Measurements from ENCODE around the gene AQP5. TPM values are rescaled to one million over a fixed set of nuclear protein-coding genes. Genes with fewer than 3 reads are reported as not detected.

The AQP5 gene
- total and polyA plus RNA-seq, 2 of the 8 experiments (the other 6 are each of a cell fraction or from before 2014, with no cell fraction given) = 2.5 to 3.2 TPM

- Histone ChIP-seq H2BK5ac (ENCODE audit: low read depth, low read length) (no peak overlapping the region), H3K4me3 (ENCODE audit: extremely low read depth in 1 of 4, insufficient read depth in 2 of 4, low read depth in 3 of 4, low read length in 4 of 4) (peak overlapping the region in 1 of 4 experiments; percentile 53; a peak in 2 of 8 replicates), H2BK15ac (ENCODE audit: low read length) (no peak overlapping the region), H3K9me3 (ENCODE audit: insufficient read depth in 2 of 2, low read depth in 1 of 2, low read length in 1 of 2) (no peaks in the 10 kb centered on the region), H3K27me3 (replicated peaks in 1 of 4; ENCODE audit: control insufficient read depth in 3 of 4, extremely low read depth in 1 of 4, insufficient read depth in 3 of 4, low read length in 3 of 4) (peaks cover 0 to 44% (median 24%) of the 10 kb centered on the region in 4 experiments; a peak in 6 of 7 replicates), H2AK5ac (ENCODE audit: low read depth, low read length) (no peak overlapping the region), H3K4me2 (ENCODE audit: insufficient read depth in 1 of 2, low read depth in 2 of 2, low read length in 2 of 2) (peak overlapping the region in 1 of 2 experiments; percentile 81; a peak in 3 of 4 replicates), H3K23ac (ENCODE audit: insufficient read length) (no peak overlapping the region), H3K9ac (replicated peaks in 1 of 4; ENCODE audit: extremely low read depth in 1 of 4, low read depth in 3 of 4, low read length in 3 of 4) (no peak overlapping the region), H2BK20ac (ENCODE audit: low read length) (no peak overlapping the region), H4K20me1 (replicated peaks in 1 of 2; ENCODE audit: control insufficient read depth in 1 of 2, insufficient read depth in 2 of 2, low read length in 2 of 2) (no peaks in the 10 kb centered on the region), H3K36me3 (ENCODE audit: control insufficient read depth in 2 of 4, insufficient read depth in 4 of 4, low read length in 3 of 4) (no peaks in the 10 kb centered on the region), H2AFZ (ENCODE audit: low read length) (no peak overlapping the region), H3K79me1 (ENCODE audit: low read depth, low read length) (no peaks in the 10 kb centered on the region), H3K4ac (replicated peaks; ENCODE audit: insufficient read length, low read depth, low read length) (no peak overlapping the region), H4K5ac (ENCODE audit: insufficient read length, low read depth, low read length) (no peak overlapping the region), H3K4me1 (replicated peaks in 1 of 4; ENCODE audit: control insufficient read depth in 3 of 4, insufficient read depth in 4 of 4, low read length in 3 of 4) (peaks cover 0 to 8% (median 3%) of the 10 kb centered on the region in 4 experiments; a peak in 5 of 7 replicates), H2BK12ac (ENCODE audit: low read depth, low read length) (no peak overlapping the region), H3K18ac (ENCODE audit: extremely low read depth, low read length) (no peak overlapping the region), H4K8ac (ENCODE audit: extremely low read depth, insufficient read depth, low read length) (no peak overlapping the region; the same call in 1 of the 2 replicates), H3K23me2 (ENCODE audit: low read depth, low read length) (no peaks in the 10 kb centered on the region), H2BK120ac (replicated peaks; ENCODE audit: low read depth, low read length) (no peak overlapping the region), H3K56ac (replicated peaks; ENCODE audit: insufficient read length, low read depth, low read length) (no peak overlapping the region), H3K27ac (ENCODE audit: low read depth, low read length) (no peak overlapping the region), H3K14ac (ENCODE audit: insufficient read length) (no peak overlapping the region), H3K79me2 (ENCODE audit: control insufficient read depth in 1 of 2, insufficient read depth in 2 of 2, low read length in 2 of 2) (no peaks in the 10 kb centered on the region), H4K91ac (replicated peaks; ENCODE audit: insufficient read length, low read length) (no peak overlapping the region)
- 42% methylated on average over 16 of the region's 16 CpGs; no CpG with 5 or more reads in 1 of the 2 experiments for WGBS, 2 experiments (ENCODE audit: extremely low coverage in 1 of 2, insufficient coverage in 1 of 2, insufficient read length in 1 of 2, insufficient replicate concordance in 2 of 2, low coverage in 1 of 2, low lambda C conversion rate in 2 of 2, missing lambda C conversion rate in 1 of 2)
- ChIA-PET POLR2A (ENCODE audit: partially characterized antibody) (interaction anchor here (0.9 to 2.2 kb wide), 11 partner anchors 12 to 225 kb away, joined by 3 to 8 read pairs (median 5); partner anchors contain the start of genes AQP2, SMARCD1 and TMBIM6), CTCF (ENCODE audit: partially characterized antibody) (interaction anchor here (0.7 to 23.0 kb wide), 58 partner anchors 10 to 348 kb away, joined by 3 to 420 read pairs (median 6); partner anchors contain the start of genes AQP2, ASIC1, COX14 and FAIM2)
- FAIRE-seq (no peak), DNase-seq (ENCODE audit: low read depth in 1 of 2, low spot score in 2 of 2) (no peak)
- TF ChIP-seq E2F6 (IDR thresholded peaks at IDR 0.05) = 0 out of 2 replicates have a peak, but pooled peaks have one; percentile 17
- TF ChIP-seq KDM4A (IDR thresholded peaks at IDR 0.05; ENCODE audit: low read depth, low read length, severe bottlenecking) = no peak
Observed at GRCh38 chr12:49966511-49967041, 4.9 kb downstream of the AQP5 start.

All from H1 (cell line).